ENCODE results near the gene PRICKLE3. TPM values are rescaled to one million over a fixed set of nuclear protein-coding genes. Genes with fewer than 3 reads are reported as not detected.

Gene PRICKLE3
- total and polyA plus RNA-seq, 2 donors from 2014 or later = 3.4 to 11.6 TPM

GRCh38 chrX:49199315-49199595 is 13.1 kb upstream of the PRICKLE3 start:
- Histone ChIP-seq H3K27me3 (ENCODE audit: control insufficient read depth, insufficient read depth, low read length) (no peaks in the 10 kb centered on the region), H3K9me3 (ENCODE audit: control insufficient read depth in 2 of 3, insufficient read depth in 1 of 3, low read length in 3 of 3) (no peaks in the 10 kb centered on the region), H3K36me3 (ENCODE audit: control insufficient read depth in 2 of 3, insufficient read depth in 3 of 3, low read length in 3 of 3) (no peaks in the 10 kb centered on the region), H3K27ac (ENCODE audit: low read depth in 2 of 2, low read length in 2 of 2) (no peak overlapping the region), H3K9ac (ENCODE audit: low read length in 3 of 3) (no peak overlapping the region), H3K4me1 (ENCODE audit: control insufficient read depth in 2 of 3, insufficient read depth in 2 of 3, low read depth in 1 of 3, low read length in 3 of 3) (no peaks in the 10 kb centered on the region), H3K4me3 (ENCODE audit: low read length in 3 of 3) (no peak overlapping the region)
- intact Hi-C loops (cut with DNase I) = no loop called here
- TF ChIP-seq CTCF (IDR thresholded peaks at IDR 0.05; ENCODE audit: borderline replicate concordance, extremely low read depth, insufficient read depth) = no peak
- FAIRE-seq = no peak
- peak in 1 of 5 donors; percentile 42 for DNase-seq

GRCh38 chrX:49198540-49199314 is 12.6 kb upstream of the PRICKLE3 start:
- intact Hi-C loops (cut with DNase I) = no loop called here
- no peak overlapping the region for H3K27ac ChIP-seq (ENCODE audit: low read depth in 2 of 2, low read length in 2 of 2)
- H3K4me1 ChIP-seq (ENCODE audit: control insufficient read depth in 2 of 3, insufficient read depth in 2 of 3, low read depth in 1 of 3, low read length in 3 of 3) = no peaks in the 10 kb centered on the region
- no peak for TF ChIP-seq CTCF (IDR thresholded peaks at IDR 0.05; ENCODE audit: borderline replicate concordance, extremely low read depth, insufficient read depth)
- DNase-seq (no peak), FAIRE-seq (no peak)
- H3K9me3 ChIP-seq (ENCODE audit: control insufficient read depth in 2 of 3, insufficient read depth in 1 of 3, low read length in 3 of 3) = no peaks in the 10 kb centered on the region
- H3K36me3 ChIP-seq (ENCODE audit: control insufficient read depth in 2 of 3, insufficient read depth in 3 of 3, low read length in 3 of 3) = no peaks in the 10 kb centered on the region
- no peak overlapping the region for H3K9ac ChIP-seq (ENCODE audit: low read length in 3 of 3)
- no peaks in the 10 kb centered on the region for H3K27me3 ChIP-seq (ENCODE audit: control insufficient read depth, insufficient read depth, low read length)
- H3K4me3 ChIP-seq (ENCODE audit: low read length in 3 of 3) = no peak overlapping the region

GRCh38 chrX:49197543-49198087 is 11.4 kb upstream of the PRICKLE3 start:
- FAIRE-seq = no peak
- H3K27ac ChIP-seq (ENCODE audit: low read depth in 2 of 2, low read length in 2 of 2) = no peak overlapping the region
- intact Hi-C loops (cut with DNase I) = no loop called here

More at GRCh38 chrX:49197543-49198087, 11.4 kb upstream of the PRICKLE3 start:
- Histone ChIP-seq H3K27me3 (ENCODE audit: control insufficient read depth, insufficient read depth, low read length) (no peaks in the 10 kb centered on the region), H3K9me3 (ENCODE audit: control insufficient read depth in 2 of 3, insufficient read depth in 1 of 3, low read length in 3 of 3) (no peaks in the 10 kb centered on the region), H3K36me3 (ENCODE audit: control insufficient read depth in 2 of 3, insufficient read depth in 3 of 3, low read length in 3 of 3) (no peaks in the 10 kb centered on the region), H3K4me3 (ENCODE audit: low read length in 3 of 3) (no peak overlapping the region), H3K4me1 (ENCODE audit: control insufficient read depth in 2 of 3, insufficient read depth in 2 of 3, low read depth in 1 of 3, low read length in 3 of 3) (no peaks in the 10 kb centered on the region), H3K9ac (ENCODE audit: low read length in 3 of 3) (no peak overlapping the region)
- TF ChIP-seq CTCF (IDR thresholded peaks at IDR 0.05; ENCODE audit: borderline replicate concordance, extremely low read depth, insufficient read depth) = no peak
- no peak for DNase-seq
